Astrocyte (in vitro differentiated cells and primary cell): Measurements from ENCODE around the gene C20orf144. TPM values are rescaled to one million over a fixed set of nuclear protein-coding genes. Genes with fewer than 3 reads are reported as not detected.

Source experiments
- DNase-seq: peaks from one replicate; pipeline ENCODE4 v3.0.0-alpha.2; 2010; ENCODE audit warnings: low read depth
- FAIRE-seq: peaks from 2 replicates; lab custom pipeline; 2011; peaks lifted over from hg19 to GRCh38; lab: Jason Lieb, UNC
- H2AFZ ChIP-seq: 2 replicates; pipeline ENCODE4 v1.6.0; 2012; ENCODE audit warnings: low read depth, low read length, inconsistent platforms
- H3K27ac ChIP-seq: 2 replicates; pipeline ENCODE4 v1.5.1; 2011; ENCODE audit warnings: low read depth, low read length, inconsistent platforms
- H3K27me3 ChIP-seq: 2 replicates; pipeline ENCODE4 v1.6.0; 2011; ENCODE audit warnings: low read length, inconsistent platforms; ENCODE audit not compliant: insufficient read depth
- H3K36me3 ChIP-seq: 2 replicates; pipeline ENCODE4 v1.5.1; 2011; ENCODE audit warnings: low read length, inconsistent platforms; ENCODE audit not compliant: insufficient read depth
- H3K4me1 ChIP-seq: 2 replicates; pipeline ENCODE4 v1.5.1; 2011; ENCODE audit warnings: low read length, inconsistent platforms; ENCODE audit not compliant: insufficient read depth
- H3K4me2 ChIP-seq: 2 replicates; pipeline ENCODE4 v1.6.0; 2012; ENCODE audit warnings: low read length, inconsistent platforms
- H3K4me3 ChIP-seq: 2 replicates; pipeline ENCODE4 v1.5.1; 2011; ENCODE audit warnings: low read depth, mild to moderate bottlenecking, low read length, inconsistent platforms; ENCODE audit not compliant: insufficient read depth
- H3K79me2 ChIP-seq: 2 replicates; pipeline ENCODE4 v1.6.0; 2012; ENCODE audit warnings: mild to moderate bottlenecking, low read length, inconsistent platforms; ENCODE audit not compliant: insufficient read depth
- H3K9ac ChIP-seq: 2 replicates; pipeline ENCODE4 v1.6.0; 2012; ENCODE audit warnings: mild to moderate bottlenecking, low read length, inconsistent platforms
- H3K9me3 ChIP-seq: 2 replicates; pipeline ENCODE4 v1.5.1; 2012; ENCODE audit warnings: low read depth, mild to moderate bottlenecking, low read length, inconsistent platforms; ENCODE audit not compliant: insufficient read depth
- H4K20me1 ChIP-seq: 2 replicates; pipeline ENCODE4 v1.6.0; 2012; ENCODE audit warnings: low read length, inconsistent platforms; ENCODE audit not compliant: insufficient read depth
- H3K27ac Mint-ChIP-seq: one replicate; pipeline ENCODE4 v1.8.0; 2021; ENCODE audit warnings: mild to moderate bottlenecking, mixed read lengths; ENCODE audit not compliant: unreplicated experiment
- H3K27me3 Mint-ChIP-seq: one replicate; pipeline ENCODE4 v1.8.0; 2021; ENCODE audit warnings: low read depth, mixed read lengths; ENCODE audit not compliant: unreplicated experiment
- H3K36me3 Mint-ChIP-seq: one replicate; pipeline ENCODE4 v1.8.0; 2021; ENCODE audit warnings: low read depth, mixed read lengths; ENCODE audit not compliant: unreplicated experiment
- H3K4me1 Mint-ChIP-seq: one replicate; pipeline ENCODE4 v1.8.0; 2021; ENCODE audit warnings: low read depth, mixed read lengths; ENCODE audit not compliant: unreplicated experiment
- H3K4me3 Mint-ChIP-seq: one replicate; pipeline ENCODE4 v1.8.0; 2021; ENCODE audit warnings: mild to moderate bottlenecking, moderate library complexity, mixed read lengths; ENCODE audit not compliant: unreplicated experiment
- H3K9me3 Mint-ChIP-seq: one replicate; pipeline ENCODE4 v1.8.0; 2021; ENCODE audit warnings: mild to moderate bottlenecking, mixed read lengths; ENCODE audit not compliant: unreplicated experiment
- CTCF ChIP-seq: IDR thresholded peaks from 2 replicates; pipeline ENCODE4 v1.5.1; 2011; ENCODE audit warnings: low read depth, mild to moderate bottlenecking, inconsistent platforms, low read length, moderate library complexity; ENCODE audit not compliant: insufficient read depth
- EZH2 ChIP-seq: IDR thresholded peaks from 2 replicates; pipeline ENCODE4 v1.6.1; 2012; ENCODE audit warnings: mild to moderate bottlenecking, low read length, inconsistent platforms; ENCODE audit not compliant: insufficient read depth
- total RNA-seq: library from RNA; stranded (reverse); gene quantifications from 2 replicates; pipeline ENCODE4 v1.2.1, GENCODE V29; 2021

C20orf144 gene
- total RNA-seq, 1 donor from 2014 or later: 0.16 TPM

- H3K9me3 ChIP-seq: no peaks in the 10 kb centered on the region
- no peak for TF ChIP-seq CTCF
- TF ChIP-seq EZH2: no peak
- no peak overlapping the region for H3K27ac Mint-ChIP-seq
- peaks cover 53% of the 10 kb centered on the region for H3K4me1 ChIP-seq
- H3K4me3 ChIP-seq: no peak overlapping the region
- peaks cover 2% of the 10 kb centered on the region for H3K27me3 Mint-ChIP-seq
- no peak overlapping the region for H3K9ac ChIP-seq
- no peaks in the 10 kb centered on the region for H3K27me3 ChIP-seq
- no peak overlapping the region for H2AFZ ChIP-seq
- H3K36me3 ChIP-seq: no peaks in the 10 kb centered on the region
- H3K36me3 Mint-ChIP-seq: peaks cover 23% of the 10 kb centered on the region
- no peak for DNase-seq
- no peak for FAIRE-seq
- H4K20me1 ChIP-seq: peaks cover 50% of the 10 kb centered on the region
- no peak overlapping the region for H3K4me2 ChIP-seq
- H3K4me1 Mint-ChIP-seq: peaks cover 16% of the 10 kb centered on the region
- H3K79me2 ChIP-seq: peaks cover 2% of the 10 kb centered on the region
- no peak overlapping the region for H3K27ac ChIP-seq
- H3K9me3 Mint-ChIP-seq: no peaks in the 10 kb centered on the region
- peak overlapping the region; percentile 46 for H3K4me3 Mint-ChIP-seq
Measured at GRCh38 chr20:33669873-33670640, 7.9 kb downstream of the C20orf144 start.

- Mint-ChIP-seq H3K27ac (no peak overlapping the region), H3K27me3 (peaks cover 2% of the 10 kb centered on the region), H3K9me3 (no peaks in the 10 kb centered on the region), H3K4me1 (peaks cover 15% of the 10 kb centered on the region), H3K4me3 (no peak overlapping the region), H3K36me3 (peaks cover 23% of the 10 kb centered on the region)
- no peak for DNase-seq
- no peak for TF ChIP-seq EZH2
- no peak for TF ChIP-seq CTCF
- Histone ChIP-seq H3K36me3 (no peaks in the 10 kb centered on the region), H3K4me3 (no peak overlapping the region), H3K9me3 (no peaks in the 10 kb centered on the region), H3K79me2 (peaks cover 2% of the 10 kb centered on the region), H3K4me2 (no peak overlapping the region), H4K20me1 (peaks cover 50% of the 10 kb centered on the region), H3K27me3 (no peaks in the 10 kb centered on the region), H2AFZ (no peak overlapping the region), H3K9ac (no peak overlapping the region), H3K27ac (no peak overlapping the region), H3K4me1 (peaks cover 56% of the 10 kb centered on the region)
- no peak for FAIRE-seq
Measured at GRCh38 chr20:33670715-33671499, 8.8 kb downstream of the C20orf144 start.
